Small intestine (tissue), 7 donors: Measurements from ENCODE around the gene EML2. TPM values are rescaled to one million over a fixed set of nuclear protein-coding genes. Genes with fewer than 3 reads are reported as not detected.

ENCODE experiments used
- DNase-seq, 2 donors: peaks; one replicate each; pipeline versions ENCODE4 v3.0.0 to v3.0.0-alpha.2; 2013
- FAIRE-seq: peaks from 2 replicates; lab custom pipeline; 2012; peaks lifted over from hg19 to GRCh38; lab: Jason Lieb, UNC
- H3K27ac ChIP-seq, 3 donors: one replicate each; pipeline ENCODE4 v1.5.1; 2013; ENCODE audit warnings: low read length in 2 of 3, mild to moderate bottlenecking in 2 of 3, control low read depth in 1 of 3, inconsistent platforms in 1 of 3, low read depth in 1 of 3, moderate library complexity in 1 of 3
- H3K27me3 ChIP-seq, 3 donors: one replicate each; pipeline ENCODE4 v1.6.1; 2013; ENCODE audit warnings: low read length in 3 of 3, inconsistent platforms in 1 of 3; ENCODE audit not compliant: control insufficient read depth in 3 of 3, insufficient read depth in 3 of 3
- H3K36me3 ChIP-seq, 3 donors: one replicate each; pipeline ENCODE4 v1.6.1; 2013; ENCODE audit warnings: low read length in 3 of 3, inconsistent platforms in 1 of 3, low read depth in 1 of 3, mild to moderate bottlenecking in 1 of 3, moderate library complexity in 1 of 3; ENCODE audit not compliant: control insufficient read depth in 3 of 3, insufficient read depth in 2 of 3
- H3K4me1 ChIP-seq, 3 donors: one replicate each; pipeline ENCODE4 v1.6.1; 2013; ENCODE audit warnings: low read length in 2 of 3, inconsistent platforms in 1 of 3, low read depth in 1 of 3, mild to moderate bottlenecking in 1 of 3, moderate library complexity in 1 of 3; ENCODE audit not compliant: control insufficient read depth in 3 of 3, insufficient read depth in 2 of 3
- H3K4me3 ChIP-seq, 3 donors: one replicate each; pipeline ENCODE4 v1.5.1; 2013; ENCODE audit warnings: low read length in 3 of 3, control low read depth in 1 of 3, inconsistent platforms in 1 of 3, low read depth in 1 of 3, mild to moderate bottlenecking in 1 of 3, moderate library complexity in 1 of 3
- H3K9me3 ChIP-seq, 2 donors: one replicate each; pipeline ENCODE4 v1.6.1; 2013; ENCODE audit warnings: low read depth in 1 of 2, low read length in 1 of 2; ENCODE audit not compliant: control insufficient read depth in 2 of 2, insufficient read depth in 1 of 2
- WGBS, 3 donors: extraction: QIAGEN DNeasy Blood & Tissue Kit; methylation state at CpG; one replicate each; pipeline ENCODE4 v1.1.7; 2013; 5-methylcytosine and 5-hydroxymethylcytosine counted together
- polyA plus RNA-seq, 4 donors: library from polyadenylated mRNA; stranded (reverse) in 3 of 4; unstranded in 1 of 4; fragments of 200-250 nt in 3 of 4; fragments of 120-200 nt in 1 of 4; gene quantifications; one replicate each; pipeline versions ENCODE4 v1.2.1 to v1.2.3, GENCODE V29; 2013
- donor health status: healthy with polysubstance abuse.
- donor health status: control.
- donor health status: control.
- donor health status: Bipolar disorder and iron deficiency.
- donor health status: healthy.

EML2 gene
- polyA plus RNA-seq, 4 donors, result 18.9 to 39.9 (median 20.8) TPM

- 43 to 48% (median 48%) methylated on average over 5 of the region's 5 CpGs for WGBS, 3 donors
- no peaks in the 10 kb centered on the region for H3K4me1 ChIP-seq
- no peaks in the 10 kb centered on the region for H3K9me3 ChIP-seq
- H3K27ac ChIP-seq, result no peak overlapping the region
- H3K27me3 ChIP-seq, result peaks cover 4 to 81% (median 35%) of the 10 kb centered on the region in 3 donors
- DNase-seq (no peak), FAIRE-seq (no peak)
- H3K36me3 ChIP-seq, result no peaks in the 10 kb centered on the region
- no peak overlapping the region for H3K4me3 ChIP-seq
These were observed 38.8 kb downstream of the EML2 start for GRCh38 chr19:45600340-45600885.

GRCh38 chr19:45599286-45599685 is 39.9 kb downstream of the EML2 start:
- FAIRE-seq, result no peak
- Histone ChIP-seq H3K4me1 (no peaks in the 10 kb centered on the region), H3K36me3 (no peaks in the 10 kb centered on the region), H3K27ac (peak overlapping the region in 1 of 3 donors; percentile 29), H3K4me3 (no peak overlapping the region), H3K27me3 (peaks cover 4 to 82% (median 35%) of the 10 kb centered on the region in 3 donors), H3K9me3 (no peaks in the 10 kb centered on the region)
- no peak for DNase-seq
- 11 to 12% (median 11%) methylated on average over 12 to 13 of the region's 13 CpGs for WGBS, 3 donors

GRCh38 chr19:45598267-45599001 is 40.8 kb downstream of the EML2 start:
- Histone ChIP-seq H3K27me3 (peaks cover 4 to 80% (median 34%) of the 10 kb centered on the region in 3 donors), H3K4me3 (no peak overlapping the region)
- DNase-seq, result no peak

GRCh38 chr19:45597425-45598111 is 41.6 kb downstream of the EML2 start:
- no peaks in the 10 kb centered on the region for H3K4me1 ChIP-seq
- peak overlapping the region in 1 of 3 donors; percentile 45 for H3K27ac ChIP-seq
- 15 to 23% (median 19%) methylated on average over 4 to 5 of the region's 5 CpGs for WGBS, 3 donors
- H3K27me3 ChIP-seq, result peaks cover 4 to 75% (median 28%) of the 10 kb centered on the region in 3 donors
- no peak for DNase-seq
- H3K4me3 ChIP-seq, result no peak overlapping the region
- no peaks in the 10 kb centered on the region for H3K9me3 ChIP-seq
- no peak for FAIRE-seq
- H3K36me3 ChIP-seq, result no peaks in the 10 kb centered on the region

More at GRCh38 chr19:45598267-45599001, 40.8 kb downstream of the EML2 start:
- 3 to 5% (median 4%) methylated on average over 22 of the region's 22 CpGs for WGBS, 3 donors
- Histone ChIP-seq H3K9me3 (no peaks in the 10 kb centered on the region), H3K4me1 (no peaks in the 10 kb centered on the region), H3K27ac (peak overlapping the region in 1 of 3 donors; percentile 26), H3K36me3 (no peaks in the 10 kb centered on the region)
- FAIRE-seq, result no peak

- DNase-seq (no peak), FAIRE-seq (no peak)
- H3K4me3 ChIP-seq, result no peak overlapping the region
- WGBS, 3 donors, result 57 to 64% (median 64%) methylated on average over 6 of the region's 6 CpGs
- peaks cover under 1 to 76% (median 17%) of the 10 kb centered on the region in 3 donors for H3K27me3 ChIP-seq
- H3K4me1 ChIP-seq, result no peaks in the 10 kb centered on the region
- no peaks in the 10 kb centered on the region for H3K36me3 ChIP-seq
- H3K27ac ChIP-seq, result no peak overlapping the region
- no peaks in the 10 kb centered on the region for H3K9me3 ChIP-seq
These were observed 43.4 kb downstream of the EML2 start for GRCh38 chr19:45595814-45596213.

GRCh38 chr19:45593520-45593919 is 45.7 kb downstream of the EML2 start:
- no peak for FAIRE-seq

GRCh38 chr19:45592366-45592765 is 46.8 kb downstream of the EML2 start:
- no peak overlapping the region for H3K27ac ChIP-seq
- H3K4me1 ChIP-seq, result no peaks in the 10 kb centered on the region
- 12 to 38% (median 28%) methylated on average over 4 of the region's 4 CpGs for WGBS, 3 donors
- FAIRE-seq (no peak), DNase-seq (no peak)
- H3K27me3 ChIP-seq, result peaks cover 0 to 54% (median 5%) of the 10 kb centered on the region in 3 donors
- no peak overlapping the region for H3K4me3 ChIP-seq
- no peaks in the 10 kb centered on the region for H3K9me3 ChIP-seq
- no peaks in the 10 kb centered on the region for H3K36me3 ChIP-seq

More at GRCh38 chr19:45593520-45593919, 45.7 kb downstream of the EML2 start:
- H3K4me1 ChIP-seq, result no peaks in the 10 kb centered on the region
- no peak for DNase-seq
- H3K9me3 ChIP-seq, result no peaks in the 10 kb centered on the region
- H3K27ac ChIP-seq, result no peak overlapping the region
- H3K4me3 ChIP-seq, result no peak overlapping the region
- H3K27me3 ChIP-seq, result peaks cover 0 to 66% (median 7%) of the 10 kb centered on the region in 3 donors
- WGBS, 3 donors, result 0 to 13% (median 5%) methylated on average over 1 of the region's 1 CpG
- no peaks in the 10 kb centered on the region for H3K36me3 ChIP-seq

- Histone ChIP-seq H3K4me1 (no peaks in the 10 kb centered on the region), H3K27me3 (peaks cover 0 to 47% (median 0%) of the 10 kb centered on the region in 3 donors), H3K4me3 (no peak overlapping the region), H3K9me3 (no peaks in the 10 kb centered on the region), H3K36me3 (no peaks in the 10 kb centered on the region), H3K27ac (no peak overlapping the region)
- 93 to 94% (median 94%) methylated on average over 21 of the region's 21 CpGs for WGBS, 3 donors
- FAIRE-seq (no peak), DNase-seq (no peak)
These were observed 47.6 kb downstream of the EML2 start for GRCh38 chr19:45591638-45592005.
